H1 (cell line): Measurements from ENCODE around the gene ZBTB45. TPM values are rescaled to one million over a fixed set of nuclear protein-coding genes. Genes with fewer than 3 reads are reported as not detected.

Experiments used
- CTCF ChIA-PET: fragments of 300-600 bp; sonication (Branson Sonifier 250); formaldehyde crosslinking; loops from one replicate; lab custom pipeline; 2021; ENCODE audit not compliant: partially characterized antibody; lab: Charles Lee
- POLR2A ChIA-PET: fragments of 300-600 bp; sonication (Branson Sonifier 250); formaldehyde crosslinking; loops from one replicate; lab custom pipeline; 2021; ENCODE audit warnings: inconsistent platforms; ENCODE audit not compliant: partially characterized antibody; lab: Charles Lee
- DNase-seq, 2 experiments: peaks; one replicate each; pipeline versions ENCODE4 v3.0.0 to v3.0.0-alpha.2; 2010 to 2022; ENCODE audit warnings: low spot score in 2 of 2, low read depth in 1 of 2, mixed read lengths in 1 of 2
- FAIRE-seq: peaks from 2 replicates; lab custom pipeline; 2011; peaks lifted over from hg19 to GRCh38; lab: Jason Lieb, UNC
- H2AFZ ChIP-seq: 2 replicates; pipeline ENCODE4 v1.8.1; 2012; ENCODE audit warnings: low read length, inconsistent platforms
- H2AK5ac ChIP-seq: 2 replicates; pipeline ENCODE4 v1.6.1; 2013; ENCODE audit warnings: low read depth, low read length
- H2BK120ac ChIP-seq: replicated peaks from 2 replicates; pipeline ENCODE3; 2013; ENCODE audit warnings: low read depth, low read length, inconsistent platforms
- H2BK12ac ChIP-seq: 2 replicates; pipeline ENCODE4 v1.6.1; 2013; ENCODE audit warnings: low read depth, low read length
- H2BK15ac ChIP-seq: 2 replicates; pipeline ENCODE4 v1.6.1; 2013; ENCODE audit warnings: low read length
- H2BK20ac ChIP-seq: 2 replicates; pipeline ENCODE4 v1.6.1; 2013; ENCODE audit warnings: low read length
- H2BK5ac ChIP-seq: 2 replicates; pipeline ENCODE4 v1.6.1; 2013; ENCODE audit warnings: low read depth, low read length
- H3K14ac ChIP-seq: 2 replicates; pipeline ENCODE4 v1.6.1; 2013; ENCODE audit warnings: inconsistent platforms; ENCODE audit not compliant: insufficient read length
- H3K18ac ChIP-seq: 2 replicates; pipeline ENCODE4 v1.6.1; 2013; ENCODE audit warnings: low read length; ENCODE audit errors: extremely low read depth
- H3K23ac ChIP-seq: 2 replicates; pipeline ENCODE4 v1.6.1; 2013; ENCODE audit warnings: inconsistent platforms; ENCODE audit not compliant: insufficient read length
- H3K23me2 ChIP-seq: 2 replicates; pipeline ENCODE4 v1.6.1; 2013; ENCODE audit warnings: low read depth, low read length
- H3K27ac ChIP-seq: 2 replicates; pipeline ENCODE4 v1.6.1; 2011; ENCODE audit warnings: low read depth, low read length, inconsistent platforms
- H3K27me3 ChIP-seq, 4 experiments: replicated peaks in 1 of 4; 1 replicate in 1 of 4; 2 replicates in 3 of 4; pipeline versions ENCODE4 v1.6.1 to v1.8.1; 2011 to 2013; ENCODE audit warnings: low read length in 3 of 4, mild to moderate bottlenecking in 3 of 4, inconsistent platforms in 2 of 4, mixed read lengths in 2 of 4, moderate library complexity in 1 of 4; ENCODE audit not compliant: control insufficient read depth in 3 of 4, insufficient read depth in 3 of 4; ENCODE audit errors: extremely low read depth in 1 of 4
- H3K36me3 ChIP-seq, 4 experiments: 2 replicates each; pipeline versions ENCODE4 v1.6.1 to v1.8.1; 2011 to 2013; ENCODE audit warnings: mild to moderate bottlenecking in 4 of 4, low read length in 3 of 4, moderate library complexity in 2 of 4, control low read depth in 1 of 4, inconsistent platforms in 1 of 4; ENCODE audit not compliant: insufficient read depth in 4 of 4, control insufficient read depth in 2 of 4
- H3K4ac ChIP-seq: replicated peaks from 2 replicates; pipeline ENCODE3; 2013; ENCODE audit warnings: low read length, low read depth, mixed read lengths, inconsistent platforms; ENCODE audit not compliant: insufficient read length
- H3K4me1 ChIP-seq, 4 experiments: replicated peaks in 1 of 4; 1 replicate in 1 of 4; 2 replicates in 3 of 4; pipeline versions ENCODE4 v1.6.1 to v1.8.1; 2011 to 2013; ENCODE audit warnings: low read length in 3 of 4, inconsistent platforms in 2 of 4, mixed read lengths in 1 of 4; ENCODE audit not compliant: insufficient read depth in 4 of 4, control insufficient read depth in 3 of 4
- H3K4me2 ChIP-seq, 2 experiments: 2 replicates each; pipeline versions ENCODE4 v1.6.1 to v1.8.1; 2011 to 2013; ENCODE audit warnings: low read depth in 2 of 2, low read length in 2 of 2, control low read depth in 1 of 2, inconsistent platforms in 1 of 2, mild to moderate bottlenecking in 1 of 2; ENCODE audit not compliant: insufficient read depth in 1 of 2
- H3K4me3 ChIP-seq, 4 experiments: fragments of 200-600, 300-600 bp in 1 of 4; sonication (generic), shearing (Covaris generic), sonication (Bioruptor Twin) in 1 of 4; 2 replicates each; pipeline versions ENCODE4 v1.5.1 to v1.8.1; 2011 to 2016; ENCODE audit warnings: low read length in 4 of 4, low read depth in 3 of 4, control low read depth in 2 of 4, inconsistent platforms in 2 of 4, mild to moderate bottlenecking in 2 of 4, mixed read lengths in 1 of 4, moderate library complexity in 1 of 4; ENCODE audit not compliant: insufficient read depth in 2 of 4; ENCODE audit errors: extremely low read depth in 1 of 4
- H3K56ac ChIP-seq: replicated peaks from 2 replicates; pipeline ENCODE3; 2013; ENCODE audit warnings: low read depth, mild to moderate bottlenecking, mixed read lengths, low read length, inconsistent platforms; ENCODE audit not compliant: insufficient read length
- H3K79me1 ChIP-seq: 2 replicates; pipeline ENCODE4 v1.6.1; 2013; ENCODE audit warnings: low read depth, low read length, control low read depth
- H3K79me2 ChIP-seq, 2 experiments: 2 replicates each; pipeline versions ENCODE4 v1.6.1 to v1.8.1; 2012 to 2013; ENCODE audit warnings: low read length in 2 of 2, mild to moderate bottlenecking in 2 of 2, inconsistent platforms in 1 of 2; ENCODE audit not compliant: insufficient read depth in 2 of 2, control insufficient read depth in 1 of 2
- H3K9ac ChIP-seq, 4 experiments: replicated peaks in 1 of 4; 1 replicate in 1 of 4; 2 replicates in 3 of 4; pipeline versions ENCODE4 v1.6.1 to v1.8.1; 2011 to 2013; ENCODE audit warnings: low read depth in 3 of 4, low read length in 3 of 4, control low read depth in 2 of 4, mild to moderate bottlenecking in 2 of 4, moderate library complexity in 2 of 4, inconsistent platforms in 1 of 4; ENCODE audit errors: extremely low read depth in 1 of 4
- H3K9me3 ChIP-seq, 2 experiments: 2 replicates each; pipeline versions ENCODE4 v1.6.1 to v1.8.1; 2012 to 2013; ENCODE audit warnings: mild to moderate bottlenecking in 2 of 2, moderate library complexity in 2 of 2, control low read depth in 1 of 2, inconsistent platforms in 1 of 2, low read depth in 1 of 2, low read length in 1 of 2, mixed read lengths in 1 of 2; ENCODE audit not compliant: insufficient read depth in 2 of 2
- H4K20me1 ChIP-seq, 2 experiments: replicated peaks in 1 of 2; 2 replicates each; pipeline versions ENCODE3 to v1.8.1; 2011 to 2013; ENCODE audit warnings: inconsistent platforms in 2 of 2, low read length in 2 of 2, mild to moderate bottlenecking in 1 of 2; ENCODE audit not compliant: insufficient read depth in 2 of 2, control insufficient read depth in 1 of 2
- H4K5ac ChIP-seq: 2 replicates; pipeline ENCODE4 v1.6.1; 2013; ENCODE audit warnings: low read length, low read depth, mixed read lengths, inconsistent platforms; ENCODE audit not compliant: insufficient read length
- H4K8ac ChIP-seq: 2 replicates; pipeline ENCODE4 v1.8.0; 2013; ENCODE audit warnings: mild to moderate bottlenecking, moderate library complexity, low read length, inconsistent platforms; ENCODE audit not compliant: insufficient read depth; ENCODE audit errors: extremely low read depth
- H4K91ac ChIP-seq: replicated peaks from 2 replicates; pipeline ENCODE3; 2013; ENCODE audit warnings: low read length, mixed read lengths, inconsistent platforms; ENCODE audit not compliant: insufficient read length
- CTBP2 ChIP-seq: IDR thresholded peaks from 2 replicates; pipeline ENCODE4 v1.7.0; 2011; ENCODE audit warnings: borderline replicate concordance, mild to moderate bottlenecking, moderate library complexity, mixed read lengths, low read length; ENCODE audit not compliant: insufficient read depth, insufficient read length
- CTCF ChIP-seq, 3 experiments: IDR thresholded peaks; 1 replicate in 2 of 3; 2 replicates in 1 of 3; pipeline versions ENCODE4 v1.5.1 to v1.6.1; 2011; ENCODE audit warnings: low read length in 3 of 3, mild to moderate bottlenecking in 3 of 3, inconsistent platforms in 2 of 3, low read depth in 1 of 3, moderate library complexity in 1 of 3; ENCODE audit not compliant: insufficient read depth in 1 of 3; ENCODE audit errors: control extremely low read depth in 1 of 3
- EGR1 ChIP-seq: IDR thresholded peaks from 2 replicates; pipeline ENCODE4 v1.6.1; 2011; ENCODE audit warnings: low read depth, low read length, borderline replicate concordance
- GTF2F1 ChIP-seq: IDR thresholded peaks from 2 replicates; pipeline ENCODE4 v1.6.1; 2012; ENCODE audit warnings: low read depth, low read length, improper control_type of control experiment, borderline replicate concordance
- HDAC6 ChIP-seq: IDR thresholded peaks from one replicate; pipeline ENCODE4 v1.7.1; 2012; ENCODE audit warnings: low read depth, mild to moderate bottlenecking, inconsistent platforms, low read length, moderate library complexity
- MAFK ChIP-seq: IDR thresholded peaks from 2 replicates; pipeline ENCODE4 v1.6.1; 2012; ENCODE audit warnings: low read depth, mild to moderate bottlenecking, improper control_type of control experiment, low read length
- MAX ChIP-seq: IDR thresholded peaks from 2 replicates; pipeline ENCODE4 v1.6.1; 2012; ENCODE audit warnings: inconsistent platforms
- PHF8 ChIP-seq: fragments of 200-600 bp; sonication (generic); conservative IDR thresholded peaks from 2 replicates; pipeline ENCODE4 v1.7.1; 2012; ENCODE audit warnings: low read depth, mild to moderate bottlenecking, inconsistent platforms, low read length, moderate library complexity
- RNF2 ChIP-seq: fragments of 200-900, 300-1000 bp; sonication (generic); IDR thresholded peaks from 2 replicates; pipeline ENCODE4 v1.7.1; 2016; ENCODE audit warnings: borderline replicate concordance, low read depth, mild to moderate bottlenecking, antibody characterized with exemption, low read length; ENCODE audit not compliant: poor library complexity, severe bottlenecking; ENCODE audit errors: missing control alignments
- SP2 ChIP-seq: IDR thresholded peaks from 2 replicates; pipeline ENCODE4 v1.6.1; 2012; ENCODE audit warnings: mild to moderate bottlenecking, low read length, inconsistent platforms
- WGBS, 2 experiments: shearing (Covaris generic) in 1 of 2; methylation state at CpG; one replicate each; pipeline versions ENCODE4 v1.1.6 to v1.1.7; 2013 to 2015; ENCODE audit warnings: low lambda C conversion rate in 2 of 2, mixed read lengths in 2 of 2, inconsistent platforms in 1 of 2, low coverage in 1 of 2, missing lambda C conversion rate in 1 of 2; ENCODE audit not compliant: insufficient replicate concordance in 2 of 2, insufficient coverage in 1 of 2, insufficient read length in 1 of 2; ENCODE audit errors: extremely low coverage in 1 of 2, missing lambda C conversion rate in 1 of 2; 5-methylcytosine and 5-hydroxymethylcytosine counted together
- polyA plus RNA-seq, 7 experiments: library from polyadenylated mRNA; depleted of rRNA in 3 of 7; stranded (reverse) in 5 of 7; unstranded in 2 of 7; fragments of >200 nt in 5 of 7; fragments of 200-250 nt in 2 of 7; gene quantifications; 1 replicate in 5 of 7; 2 replicates in 1 of 7; 4 replicates in 1 of 7; pipeline versions ENCODE4 v1.2.1 to v1.2.3, GENCODE V29; 2011 to 2013; ENCODE audit warnings: missing spikeins in 2 of 7, mixed read lengths in 2 of 7
- total RNA-seq: library from RNA; stranded (reverse); fragmentation: NEBNext Ultra II Directional; extraction: Animal tissue kit (Norgen Biotek cat#: 25700); gene quantifications from 2 replicates; pipeline ENCODE4 v1.2.1, GENCODE V29; 2021

The ZBTB45 gene
- total and polyA plus RNA-seq, 2 of the 8 experiments (the other 6 are each of a cell fraction or from before 2014, with no cell fraction given) = 16.9 to 17.2 TPM

GRCh38 chr19:58566989-58567388 is 47.4 kb upstream of the ZBTB45 start:
- H2AFZ ChIP-seq = no peak overlapping the region
- peaks cover 0 to 19% (median 4%) of the 10 kb centered on the region in 4 experiments; a peak in 5 of 7 replicates for H3K4me1 ChIP-seq
- no peak overlapping the region for H3K14ac ChIP-seq
- CTCF ChIA-PET = interaction anchor here (1.1 to 3.0 kb wide), 2 partner anchors 14 to 47 kb away, joined by 3 to 21 read pairs; partner anchors contain the start of gene ZBTB45
- DNase-seq = no peak
- H2AK5ac ChIP-seq = no peak overlapping the region
- H3K4ac ChIP-seq = no peak overlapping the region
- H3K4me2 ChIP-seq = no peak overlapping the region
- H4K20me1 ChIP-seq = peaks cover 0 to 2% of the 10 kb centered on the region in 2 experiments
- H3K23me2 ChIP-seq = peaks cover 10% of the 10 kb centered on the region; the same call in 1 of the 2 replicates
- no peaks in the 10 kb centered on the region; the same call in 1 of the 2 replicates for H3K79me1 ChIP-seq
- H4K8ac ChIP-seq = no peak overlapping the region
- H4K5ac ChIP-seq = no peak overlapping the region
- no peak overlapping the region for H2BK5ac ChIP-seq
- H3K18ac ChIP-seq = no peak overlapping the region
- H3K79me2 ChIP-seq = no peaks in the 10 kb centered on the region
- no peak overlapping the region for H3K27ac ChIP-seq
- H3K36me3 ChIP-seq = peaks cover 2 to 9% (median 7%) of the 10 kb centered on the region in 4 experiments; a peak in 3 of 8 replicates
- H3K27me3 ChIP-seq = peaks cover 0 to 8% (median 3%) of the 10 kb centered on the region in 4 experiments; a peak in 4 of 7 replicates
- H4K91ac ChIP-seq = no peak overlapping the region
- H3K9me3 ChIP-seq = no peaks in the 10 kb centered on the region
- no peak overlapping the region for H2BK15ac ChIP-seq
- H2BK20ac ChIP-seq = no peak overlapping the region
- H3K4me3 ChIP-seq = no peak overlapping the region
- POLR2A ChIA-PET = interaction anchor here (1.3 to 17.2 kb wide), 3 partner anchors 18 to 48 kb away, joined by 3 to 434 read pairs (median 188); partner anchors contain the start of genes CHMP2A, SLC27A5, TRIM28 and ZBTB45
- no peak overlapping the region for H3K9ac ChIP-seq
- H2BK120ac ChIP-seq = no peak overlapping the region
- no peak overlapping the region for H3K56ac ChIP-seq
- no peak overlapping the region for H2BK12ac ChIP-seq
- 97% methylated on average over 5 of the region's 5 CpGs; no CpG with 5 or more reads in 1 of the 2 experiments for WGBS, 2 experiments
- FAIRE-seq = no peak
- H3K23ac ChIP-seq = no peak overlapping the region
- TF ChIP-seq MAX = no peak
- TF ChIP-seq EGR1 = no peak
- TF ChIP-seq HDAC6 = no peak
- no peak for TF ChIP-seq CTCF (IDR thresholded peaks at IDR 0.05; ENCODE audit: control extremely low read depth in 1 of 3, insufficient read depth in 1 of 3, low read depth in 1 of 3, low read length in 3 of 3)
- no peak for TF ChIP-seq MAFK
- TF ChIP-seq GTF2F1 = no peak
- no peak for TF ChIP-seq CTBP2
- no peak for TF ChIP-seq RNF2
- no peak for TF ChIP-seq PHF8
- TF ChIP-seq SP2 = no peak
